ENCODE results near the gene MYO18A. TPM values are rescaled to one million over a fixed set of nuclear protein-coding genes. Genes with fewer than 3 reads are reported as not detected.

MYO18A gene
- total RNA-seq, 1 donor from 2014 or later, result 45.9 TPM

DNA sequence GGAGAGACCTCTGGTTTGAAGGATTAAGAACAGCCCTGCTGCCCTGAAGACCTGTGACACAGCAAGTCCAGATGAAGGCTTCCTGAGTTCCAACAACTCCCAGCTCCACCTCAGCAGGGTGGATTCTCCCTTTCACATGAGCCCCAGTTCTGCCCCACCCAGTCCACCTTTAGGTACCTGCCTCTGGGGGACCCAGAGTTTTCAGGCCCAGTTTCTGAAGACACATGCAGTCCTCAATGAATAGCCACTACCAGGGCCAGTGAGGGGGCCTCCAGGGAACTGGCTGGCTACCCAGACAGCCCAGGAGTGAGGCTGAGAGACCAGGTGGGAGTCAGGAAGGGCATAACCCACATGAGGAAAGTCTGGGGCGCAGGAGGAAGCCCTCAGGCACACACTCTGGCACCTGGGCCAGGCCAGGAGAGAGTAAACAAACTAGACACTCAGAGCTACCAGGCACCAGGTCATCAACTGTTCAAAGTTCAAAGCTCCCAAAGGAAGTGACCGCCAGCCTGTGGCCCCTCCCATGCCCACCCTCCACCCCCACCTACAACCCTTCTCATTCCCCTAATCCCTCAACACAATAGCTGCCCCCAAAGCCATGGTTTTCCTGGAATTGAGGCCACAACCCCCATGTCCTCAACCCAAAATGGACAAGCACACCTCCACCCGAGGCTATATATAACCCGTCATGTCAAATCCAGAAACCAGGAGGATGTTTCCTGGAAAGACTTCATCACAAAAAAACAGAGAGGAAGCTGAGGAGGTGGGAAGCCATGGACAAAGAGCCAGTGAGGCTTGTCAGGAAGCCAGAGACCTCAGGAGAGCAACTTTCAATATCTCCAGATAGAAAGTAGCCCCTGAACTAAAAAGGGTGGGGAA is 2.1 kb downstream of the MYO18A start:
- Histone ChIP-seq H3K27ac (ENCODE audit: low read depth, low read length) (no peak overlapping the region), H3K79me2 (ENCODE audit: insufficient read depth, low read length) (no peaks in the 10 kb centered on the region), H3K36me3 (ENCODE audit: insufficient read depth, low read length) (no peaks in the 10 kb centered on the region), H3K9me3 (ENCODE audit: insufficient read depth, low read depth, low read length) (no peaks in the 10 kb centered on the region), H2AFZ (ENCODE audit: low read depth, low read length) (no peak overlapping the region), H3K4me3 (ENCODE audit: insufficient read depth, low read depth, low read length) (no peak overlapping the region), H3K4me1 (ENCODE audit: insufficient read depth, low read length) (peaks cover 18% of the 10 kb centered on the region), H4K20me1 (ENCODE audit: insufficient read depth, low read length) (peaks cover 21% of the 10 kb centered on the region), H3K4me2 (ENCODE audit: low read length) (peak overlapping the region; percentile 83), H3K9ac (ENCODE audit: low read length) (no peak overlapping the region), H3K27me3 (ENCODE audit: insufficient read depth, low read length) (no peaks in the 10 kb centered on the region)
- Mint-ChIP-seq H3K4me1 (ENCODE audit: low read depth, unreplicated experiment) (peaks cover 15% of the 10 kb centered on the region), H3K27me3 (ENCODE audit: low read depth, unreplicated experiment) (no peaks in the 10 kb centered on the region), H3K9me3 (ENCODE audit: unreplicated experiment) (no peaks in the 10 kb centered on the region), H3K4me3 (ENCODE audit: unreplicated experiment) (peak overlapping the region; percentile 84), H3K27ac (ENCODE audit: unreplicated experiment) (peak overlapping the region; percentile 34), H3K36me3 (ENCODE audit: low read depth, unreplicated experiment) (no peaks in the 10 kb centered on the region)
- no peak for FAIRE-seq
- no peak for TF ChIP-seq EZH2 (IDR thresholded peaks at IDR 0.05; ENCODE audit: insufficient read depth, low read length)
- TF ChIP-seq, protein P1, sequence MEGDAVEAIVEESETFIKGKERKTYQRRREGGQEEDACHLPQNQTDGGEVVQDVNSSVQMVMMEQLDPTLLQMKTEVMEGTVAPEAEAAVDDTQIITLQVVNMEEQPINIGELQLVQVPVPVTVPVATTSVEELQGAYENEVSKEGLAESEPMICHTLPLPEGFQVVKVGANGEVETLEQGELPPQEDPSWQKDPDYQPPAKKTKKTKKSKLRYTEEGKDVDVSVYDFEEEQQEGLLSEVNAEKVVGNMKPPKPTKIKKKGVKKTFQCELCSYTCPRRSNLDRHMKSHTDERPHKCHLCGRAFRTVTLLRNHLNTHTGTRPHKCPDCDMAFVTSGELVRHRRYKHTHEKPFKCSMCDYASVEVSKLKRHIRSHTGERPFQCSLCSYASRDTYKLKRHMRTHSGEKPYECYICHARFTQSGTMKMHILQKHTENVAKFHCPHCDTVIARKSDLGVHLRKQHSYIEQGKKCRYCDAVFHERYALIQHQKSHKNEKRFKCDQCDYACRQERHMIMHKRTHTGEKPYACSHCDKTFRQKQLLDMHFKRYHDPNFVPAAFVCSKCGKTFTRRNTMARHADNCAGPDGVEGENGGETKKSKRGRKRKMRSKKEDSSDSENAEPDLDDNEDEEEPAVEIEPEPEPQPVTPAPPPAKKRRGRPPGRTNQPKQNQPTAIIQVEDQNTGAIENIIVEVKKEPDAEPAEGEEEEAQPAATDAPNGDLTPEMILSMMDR (IDR thresholded peaks at IDR 0.05; ENCODE audit: insufficient read depth, low read depth, low read length), result no peak
- no peak for DNase-seq (ENCODE audit: low read depth)

DNA sequence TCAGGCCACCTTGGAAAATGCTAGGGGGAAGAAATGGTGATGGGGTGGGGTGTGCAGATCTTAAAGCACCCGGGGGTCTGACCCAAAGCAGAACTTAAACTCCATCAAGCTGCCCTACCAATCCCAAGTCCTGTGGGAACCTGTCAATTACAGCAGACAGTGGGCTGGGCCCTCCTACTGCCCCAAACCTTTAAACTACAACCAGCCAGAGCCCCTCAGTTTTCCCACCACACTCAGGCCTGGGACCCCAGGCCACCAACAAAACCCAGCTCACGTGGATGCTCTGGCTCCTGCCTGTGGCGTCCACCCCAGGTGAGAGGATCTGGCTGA is 2.7 kb downstream of the MYO18A start:
- Histone ChIP-seq H3K79me2 (ENCODE audit: insufficient read depth, low read length) (no peaks in the 10 kb centered on the region), H3K9me3 (ENCODE audit: insufficient read depth, low read depth, low read length) (no peaks in the 10 kb centered on the region), H3K36me3 (ENCODE audit: insufficient read depth, low read length) (no peaks in the 10 kb centered on the region), H2AFZ (ENCODE audit: low read depth, low read length) (no peak overlapping the region), H3K9ac (ENCODE audit: low read length) (no peak overlapping the region), H3K27ac (ENCODE audit: low read depth, low read length) (no peak overlapping the region), H3K4me2 (ENCODE audit: low read length) (no peak overlapping the region), H3K4me3 (ENCODE audit: insufficient read depth, low read depth, low read length) (no peak overlapping the region), H4K20me1 (ENCODE audit: insufficient read depth, low read length) (peaks cover 21% of the 10 kb centered on the region), H3K4me1 (ENCODE audit: insufficient read depth, low read length) (peaks cover 18% of the 10 kb centered on the region), H3K27me3 (ENCODE audit: insufficient read depth, low read length) (no peaks in the 10 kb centered on the region)
- Mint-ChIP-seq H3K4me1 (ENCODE audit: low read depth, unreplicated experiment) (peaks cover 15% of the 10 kb centered on the region), H3K9me3 (ENCODE audit: unreplicated experiment) (no peaks in the 10 kb centered on the region), H3K4me3 (ENCODE audit: unreplicated experiment) (peak overlapping the region; percentile 85), H3K27ac (ENCODE audit: unreplicated experiment) (no peak overlapping the region), H3K27me3 (ENCODE audit: low read depth, unreplicated experiment) (no peaks in the 10 kb centered on the region), H3K36me3 (ENCODE audit: low read depth, unreplicated experiment) (no peaks in the 10 kb centered on the region)
- TF ChIP-seq, protein P1 (IDR thresholded peaks at IDR 0.05; ENCODE audit: insufficient read depth, low read depth, low read length), result no peak
- no peak for TF ChIP-seq EZH2 (IDR thresholded peaks at IDR 0.05; ENCODE audit: insufficient read depth, low read length)
- FAIRE-seq (no peak), DNase-seq (ENCODE audit: low read depth) (no peak)
